H1 (cell line): Measurements from ENCODE around the gene MED13. TPM values are rescaled to one million over a fixed set of nuclear protein-coding genes. Genes with fewer than 3 reads are reported as not detected.

ENCODE experiments used
- NRF1 ChIP-seq: IDR thresholded peaks from 2 replicates; pipeline ENCODE4 v1.6.1; 2011; ENCODE audit warnings: mild to moderate bottlenecking, low read depth, low read length, improper control_type of control experiment
- SP2 ChIP-seq: IDR thresholded peaks from 2 replicates; pipeline ENCODE4 v1.6.1; 2012; ENCODE audit warnings: mild to moderate bottlenecking, low read length, inconsistent platforms
- polyA plus RNA-seq, 7 experiments: library from polyadenylated mRNA; depleted of rRNA in 3 of 7; stranded (reverse) in 5 of 7; unstranded in 2 of 7; fragments of >200 nt in 5 of 7; fragments of 200-250 nt in 2 of 7; gene quantifications; 1 replicate in 5 of 7; 2 replicates in 1 of 7; 4 replicates in 1 of 7; pipeline versions ENCODE4 v1.2.1 to v1.2.3, GENCODE V29; 2011 to 2013; ENCODE audit warnings: missing spikeins in 2 of 7, mixed read lengths in 2 of 7
- total RNA-seq: library from RNA; stranded (reverse); fragmentation: NEBNext Ultra II Directional; extraction: Animal tissue kit (Norgen Biotek cat#: 25700); gene quantifications from 2 replicates; pipeline ENCODE4 v1.2.1, GENCODE V29; 2021

MED13 gene
- total and polyA plus RNA-seq, 2 of the 8 experiments (the other 6 are each of a cell fraction or from before 2014, with no cell fraction given) = 11.3 to 44.8 TPM

DNA sequence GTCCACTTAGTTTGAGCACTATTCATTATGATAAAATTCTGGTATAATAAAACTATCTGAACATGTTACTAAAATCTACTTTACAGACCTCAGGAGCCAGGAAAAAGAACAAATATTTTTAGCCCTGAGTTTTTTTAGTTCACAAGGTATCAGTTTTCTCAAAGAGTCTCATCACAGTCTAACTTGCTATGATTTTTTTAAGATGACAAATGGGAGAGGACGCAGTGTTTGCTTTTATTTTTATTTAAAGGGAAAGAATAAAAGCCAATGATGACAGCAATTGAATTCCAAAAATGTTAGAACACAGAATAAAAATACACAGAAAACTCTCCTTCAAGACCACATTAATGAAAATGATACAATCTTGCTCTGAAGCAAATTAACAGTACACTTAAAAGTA lies 7.4 kb downstream of the MED13 start (continued):
- TF ChIP-seq SP2 (no peak), NRF1 (no peak)
